Measurements from ENCODE around the gene DNAJB4.
"Not testable (repeated sequence)": the region's sequence is repeated elsewhere in the genome, so short reads cannot be mapped to it uniquely, and the experiment has no call there.

The DNAJB4 gene

DNA sequence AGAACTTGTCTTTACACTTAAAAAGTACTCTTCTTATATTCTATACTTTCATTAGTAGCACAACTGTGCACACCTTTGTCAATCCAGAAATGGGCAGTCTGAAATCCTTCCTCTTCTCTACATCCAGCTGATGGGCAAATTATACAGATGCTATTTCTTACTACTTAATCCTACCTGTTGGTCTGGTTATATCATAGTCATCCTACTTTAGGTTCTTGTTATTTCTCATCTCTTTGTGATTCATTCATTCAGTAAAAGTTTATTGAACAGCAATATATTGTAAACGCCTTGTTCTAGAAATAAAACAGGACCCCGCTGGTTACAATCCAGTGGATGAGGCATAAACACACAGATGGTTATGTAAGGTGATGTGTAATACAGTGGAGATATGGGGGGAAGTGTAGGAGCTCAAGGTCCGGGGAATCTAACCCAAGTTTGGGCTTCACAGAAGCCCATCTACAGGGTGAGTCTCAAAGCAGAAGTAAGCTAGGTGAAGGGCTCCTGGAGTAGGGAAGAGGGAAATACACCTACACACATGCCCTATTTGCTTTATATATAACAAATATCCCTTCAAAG lies 14.0 kb upstream of the DNAJB4 start:
- no peak for DNase-seq (ENCODE audit: low read depth in 3 of 3)

DNA sequence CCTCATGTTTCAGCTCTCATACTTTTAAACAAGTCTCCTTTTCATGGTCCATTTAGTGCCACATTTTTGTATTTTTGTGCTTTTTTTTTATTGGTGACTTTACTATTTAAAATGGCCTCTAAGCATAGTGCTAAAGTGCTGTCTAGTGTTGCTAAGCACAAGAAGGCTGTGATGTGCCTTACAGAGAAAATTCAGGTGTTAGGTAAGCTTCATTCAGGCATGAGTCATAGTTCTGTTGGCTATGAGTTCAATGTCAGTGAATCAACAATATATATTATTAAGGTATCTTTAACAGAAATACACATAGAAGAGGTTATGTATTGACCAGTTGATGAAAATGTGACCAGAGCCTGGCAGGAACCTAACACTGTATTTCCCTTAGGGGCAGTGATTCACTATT lies 13.1 kb upstream of the DNAJB4 start:
- DNase-seq (ENCODE audit: low read depth in 3 of 3): no peak

DNA sequence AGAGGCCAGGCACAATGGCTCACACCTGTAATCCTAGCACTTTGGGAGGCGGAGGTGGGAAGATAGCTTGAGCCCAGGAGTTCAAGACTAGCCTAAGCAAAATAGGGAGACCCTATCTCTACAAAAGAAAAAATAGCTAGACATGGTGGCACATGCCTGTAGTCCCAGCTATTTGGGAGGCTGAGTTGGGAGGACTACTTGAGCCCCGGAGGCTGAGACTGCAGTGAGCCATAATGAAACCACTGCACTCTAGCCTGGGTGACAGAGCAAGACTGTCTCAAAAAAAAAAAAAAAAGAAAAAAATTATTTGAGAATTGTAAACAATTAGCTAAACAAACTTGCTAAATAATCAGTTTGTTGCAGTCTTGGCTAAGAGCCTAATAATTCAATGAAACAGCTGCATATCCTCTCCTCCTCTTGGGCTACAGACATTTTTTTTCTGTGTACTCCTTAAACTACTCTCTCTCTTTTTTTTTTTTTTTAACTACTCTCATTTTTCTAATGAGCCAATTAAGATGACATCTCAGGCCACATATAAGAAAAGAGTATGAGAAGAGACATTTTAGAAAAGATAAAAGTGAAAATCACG lies 10.5 kb upstream of the DNAJB4 start:
- no peak for DNase-seq (ENCODE audit: low read depth in 3 of 3)

DNA sequence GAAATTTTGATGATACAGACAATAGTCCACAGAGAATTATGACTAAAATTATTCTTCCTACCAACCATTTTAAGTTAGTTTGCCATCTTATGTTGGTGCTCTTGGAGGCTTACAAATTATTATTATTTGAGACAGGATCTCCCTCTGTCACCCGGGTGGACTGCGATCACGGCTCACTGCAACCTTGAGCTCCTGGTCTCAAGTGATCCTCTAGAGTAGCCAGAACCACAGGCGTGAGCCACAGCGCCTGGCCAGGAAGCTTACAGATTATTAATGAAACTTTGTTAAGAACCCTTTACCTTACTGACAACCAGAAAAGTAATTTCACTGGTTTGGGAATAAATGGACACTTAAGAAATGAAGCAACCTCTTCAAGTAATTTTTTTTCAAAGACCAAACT lies 8.0 kb upstream of the DNAJB4 start:
- DNase-seq (ENCODE audit: low read depth in 3 of 3): no peak

DNA sequence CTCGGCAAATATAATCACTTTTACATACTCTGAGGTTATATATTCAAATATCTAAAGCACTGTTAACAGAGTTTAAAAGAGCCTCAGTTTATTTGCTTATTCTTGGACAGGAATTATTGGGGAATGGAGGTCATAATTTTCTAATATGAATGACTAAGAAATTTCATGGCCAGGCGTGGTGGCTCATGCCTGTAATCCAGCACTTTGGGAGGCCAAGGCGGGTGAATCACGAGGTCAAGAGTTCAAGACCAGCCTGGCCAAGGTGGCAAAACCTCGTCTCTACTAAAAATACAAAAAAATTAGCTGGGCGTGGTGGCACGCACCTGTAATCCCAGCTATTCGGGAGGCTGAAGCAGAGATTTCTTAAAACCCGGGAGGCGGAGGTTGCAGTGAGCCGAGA lies 4.2 kb upstream of the DNAJB4 start:
- not testable (repeated sequence) for DNase-seq (ENCODE audit: low read depth in 3 of 3)

DNA sequence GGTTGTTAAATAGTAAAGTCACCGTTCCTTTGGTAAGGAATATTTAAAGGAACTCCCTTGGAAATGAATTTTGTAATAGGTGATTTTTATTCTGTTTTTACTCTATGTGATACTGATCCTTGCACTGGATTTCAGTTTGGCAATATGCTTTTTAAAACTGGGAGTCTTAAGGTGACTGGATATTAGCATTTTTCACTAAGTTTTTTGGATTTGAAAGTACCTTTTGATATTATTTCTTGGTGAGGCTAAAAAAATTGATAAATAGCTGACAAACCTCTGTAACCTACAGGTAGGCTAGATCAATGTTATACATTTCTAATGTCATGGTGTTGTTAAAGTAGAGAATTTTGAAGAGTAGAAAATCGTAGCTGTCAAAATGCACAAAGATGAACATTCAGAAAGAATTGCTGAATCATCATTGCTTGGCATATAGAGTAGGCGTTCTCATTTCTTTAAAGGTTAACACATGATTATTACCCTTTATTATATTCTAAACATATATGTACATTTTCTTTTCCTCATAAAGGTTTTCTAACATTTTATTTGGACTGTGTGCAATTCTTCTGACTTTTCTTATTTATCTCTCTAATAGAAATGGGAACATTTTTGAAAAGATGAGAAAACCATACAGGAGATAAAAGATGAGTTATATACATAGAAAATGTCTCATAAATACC lies 1.5 kb upstream of the DNAJB4 start:
- no peak for DNase-seq (ENCODE audit: low read depth in 3 of 3)

DNA sequence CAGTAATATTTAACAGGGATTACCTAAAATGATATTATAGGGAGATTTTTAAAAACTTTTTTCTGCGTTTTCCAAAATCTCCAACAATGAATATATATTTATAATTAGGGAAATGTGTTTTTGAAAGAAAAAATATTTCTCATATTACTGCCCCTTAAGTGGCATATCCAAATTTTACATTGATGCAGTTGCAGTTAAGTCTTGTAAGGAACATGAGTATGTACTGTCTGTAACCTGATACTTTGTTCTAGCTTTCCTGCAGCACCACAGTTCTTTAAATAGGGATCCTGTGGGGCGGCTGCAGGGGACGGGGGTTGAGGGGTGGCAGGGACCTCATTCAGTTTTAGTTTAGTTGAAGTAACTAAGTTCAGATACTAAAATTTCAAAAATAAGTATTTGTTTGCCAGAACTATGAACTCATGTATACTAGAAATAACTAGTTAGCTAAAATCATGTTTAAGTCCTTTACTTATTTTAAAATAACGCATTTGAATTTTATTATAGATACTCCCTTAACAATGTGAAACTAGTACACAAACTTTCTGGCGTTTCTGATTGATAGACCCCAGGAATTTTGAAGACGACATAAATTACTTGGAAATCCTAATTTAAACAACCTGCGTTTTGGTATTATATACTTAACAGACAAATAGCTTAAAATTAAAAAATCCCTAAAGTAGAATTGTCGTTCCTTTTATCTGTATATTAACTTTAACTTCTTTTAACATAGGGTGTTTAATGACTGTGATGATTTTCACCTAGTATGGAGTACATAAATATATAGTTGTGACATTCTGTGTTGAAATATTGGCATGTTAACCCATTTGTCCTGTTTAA lies 639 bp upstream of the DNAJB4 start:
- DNase-seq (ENCODE audit: low read depth in 3 of 3): peak in 1 of 3 donors; percentile 26

DNA sequence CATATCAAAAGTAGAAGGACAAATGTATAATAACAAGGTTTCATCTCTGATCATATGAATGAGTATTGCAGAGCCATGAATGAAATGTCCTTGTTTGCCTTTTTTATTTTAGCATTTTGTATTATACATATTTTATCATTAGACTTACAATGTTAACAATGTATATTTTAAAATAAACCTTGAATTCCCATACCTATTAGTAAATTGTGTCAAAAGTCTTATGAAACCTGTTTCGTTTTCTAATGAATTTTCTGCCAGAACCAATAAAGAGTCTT lies 646 bp downstream of the DNAJB4 start:
- DNase-seq (ENCODE audit: low read depth in 3 of 3): no peak

DNA sequence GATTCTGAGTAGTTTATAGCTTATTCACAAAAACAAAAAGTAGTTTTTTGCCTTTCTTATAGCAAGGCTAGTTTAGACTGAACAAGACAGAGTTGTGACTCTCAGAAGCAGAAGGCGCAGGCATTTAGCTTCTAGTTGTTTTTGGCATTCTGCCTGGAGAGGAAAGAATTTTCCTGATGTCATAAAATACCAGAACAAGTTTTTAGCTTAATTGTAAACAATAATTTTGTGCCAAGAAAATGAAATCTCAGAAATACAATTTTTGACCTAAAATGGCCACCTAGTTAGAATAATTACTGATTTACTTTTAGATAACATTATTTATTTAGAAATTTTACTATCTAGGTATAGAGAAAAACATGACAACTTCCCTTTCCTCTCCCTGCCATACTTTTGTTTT lies 1.0 kb downstream of the DNAJB4 start:
- no peak for DNase-seq (ENCODE audit: low read depth in 3 of 3)

DNA sequence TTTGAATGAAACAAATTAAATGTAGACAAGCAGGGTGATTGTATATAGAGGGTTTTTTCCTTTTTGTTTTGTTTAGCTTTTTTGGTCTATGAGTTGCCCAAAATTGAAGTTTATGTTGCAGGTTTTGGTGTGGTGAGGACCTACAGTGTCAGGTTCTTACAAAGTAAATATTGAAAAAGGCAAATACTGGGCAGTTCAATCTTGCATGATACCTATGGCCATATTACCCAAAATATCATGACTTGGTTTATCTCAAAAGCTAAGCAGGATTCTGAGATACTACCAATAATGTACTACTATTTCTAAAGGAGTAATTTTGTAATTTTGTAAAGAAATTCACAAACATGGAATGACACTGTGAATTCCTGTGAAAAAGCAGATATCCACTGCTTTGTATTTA lies 1.8 kb downstream of the DNAJB4 start:
- DNase-seq (ENCODE audit: low read depth in 3 of 3): no peak

DNA sequence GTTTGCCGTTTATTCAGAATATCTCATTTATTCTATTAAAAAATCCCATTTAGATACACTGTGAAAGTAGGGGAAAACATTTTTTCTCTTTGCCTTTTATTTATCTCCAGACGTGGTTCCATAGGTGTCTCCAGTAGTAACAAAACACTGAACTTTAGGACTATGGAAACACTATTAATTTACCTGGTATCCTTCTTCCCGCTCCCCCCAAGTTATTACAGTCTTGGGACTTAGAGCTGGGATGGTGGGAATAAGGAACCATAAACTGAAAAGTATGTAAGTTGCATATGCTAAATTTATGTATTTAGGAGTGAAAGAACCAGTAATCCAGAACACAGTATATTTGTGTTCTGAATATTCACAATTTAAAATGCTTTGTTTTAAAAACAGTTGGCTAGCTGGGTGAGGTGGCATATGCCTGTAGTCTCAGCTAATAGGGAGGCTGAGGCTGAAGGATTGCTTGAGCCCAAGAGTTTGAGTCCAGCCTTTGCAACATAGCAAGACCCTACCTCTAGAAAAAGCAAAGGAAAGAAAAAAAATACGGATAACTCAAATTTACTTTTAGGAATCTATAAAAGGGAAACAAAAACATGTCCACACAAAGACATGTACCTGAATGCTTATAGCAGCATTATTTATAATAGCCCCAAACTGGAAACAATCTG lies 3.1 kb downstream of the DNAJB4 start:
- DNase-seq (ENCODE audit: low read depth in 3 of 3): no peak

DNA sequence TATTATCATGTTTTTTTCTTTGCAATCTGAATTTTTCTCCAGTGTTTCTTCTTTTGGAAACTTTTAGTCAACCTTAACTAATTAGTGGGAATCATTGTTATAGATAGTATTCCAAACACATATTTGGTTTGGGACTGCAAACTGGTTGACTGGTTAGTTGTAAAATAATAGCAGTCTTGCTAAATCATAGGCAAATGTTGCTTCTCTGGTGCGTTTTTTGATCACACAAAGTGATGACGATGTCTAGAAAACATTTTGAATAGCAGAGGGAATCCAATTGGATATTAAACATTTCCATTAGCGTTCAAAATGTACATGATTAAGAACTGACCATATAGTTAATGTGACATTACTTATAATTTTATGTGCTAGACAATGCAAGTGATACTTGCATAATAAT lies 4.5 kb downstream of the DNAJB4 start:
- DNase-seq (ENCODE audit: low read depth in 3 of 3): no peak

DNA sequence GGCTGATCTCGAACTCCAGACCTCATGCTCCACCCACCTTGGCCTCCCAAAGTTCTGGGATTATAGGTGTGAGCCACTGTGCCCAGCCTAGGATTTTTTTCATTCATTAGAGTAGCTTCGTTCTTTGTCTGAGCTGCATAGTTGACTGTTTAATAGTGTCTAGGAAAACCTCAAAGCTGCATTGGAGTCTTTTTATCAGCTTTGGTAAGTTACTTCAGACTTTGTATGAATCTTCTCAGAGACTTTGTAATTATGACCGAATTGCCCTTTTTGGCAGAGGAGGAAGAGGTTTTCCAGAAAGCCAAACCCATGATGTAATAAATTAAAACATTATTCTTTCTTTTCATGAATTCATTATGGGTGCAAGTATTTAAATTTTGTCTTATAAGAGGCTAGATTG lies 5.1 kb downstream of the DNAJB4 start:
- no peak for DNase-seq (ENCODE audit: low read depth in 3 of 3)

DNA sequence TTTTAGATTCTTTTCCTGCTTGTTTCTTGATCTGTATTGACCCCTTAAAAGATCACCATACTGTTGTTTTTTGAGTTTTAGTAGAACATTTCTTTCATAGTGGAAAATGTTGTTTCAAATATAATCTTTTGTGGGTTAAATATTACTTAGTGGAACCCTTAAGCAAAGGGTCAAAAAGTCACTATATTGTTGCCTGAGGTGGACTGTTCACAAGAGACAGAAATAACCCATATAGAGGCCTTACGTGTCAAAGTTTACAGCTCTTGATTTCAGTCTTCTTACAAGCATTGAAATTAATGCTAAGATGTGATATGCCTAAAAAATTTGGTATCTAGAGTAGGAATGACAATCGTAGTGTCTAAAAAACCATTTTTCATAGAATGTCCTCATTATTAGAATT lies 6.3 kb downstream of the DNAJB4 start:
- no peak for DNase-seq (ENCODE audit: low read depth in 3 of 3)

DNA sequence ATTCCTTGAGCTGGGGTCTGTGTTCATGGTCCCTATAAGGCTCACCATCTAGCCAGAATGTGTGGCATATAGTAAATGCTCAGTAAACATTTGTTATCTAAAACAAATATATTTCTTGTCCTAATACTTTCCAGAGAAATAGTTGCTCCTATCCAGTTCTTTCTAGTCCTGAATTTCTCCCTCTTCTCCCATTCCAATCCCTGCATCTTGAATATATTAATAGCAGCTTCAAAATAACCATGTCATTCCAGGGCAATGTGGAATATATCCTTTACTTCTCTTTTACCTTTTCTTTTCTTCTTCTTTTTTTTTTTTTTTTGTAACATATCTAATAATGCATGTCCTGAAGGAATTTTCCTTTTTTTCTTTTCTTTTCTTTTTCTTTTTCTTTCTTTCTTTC lies 10.4 kb downstream of the DNAJB4 start:
- no peak for DNase-seq (ENCODE audit: low read depth in 3 of 3)

DNA sequence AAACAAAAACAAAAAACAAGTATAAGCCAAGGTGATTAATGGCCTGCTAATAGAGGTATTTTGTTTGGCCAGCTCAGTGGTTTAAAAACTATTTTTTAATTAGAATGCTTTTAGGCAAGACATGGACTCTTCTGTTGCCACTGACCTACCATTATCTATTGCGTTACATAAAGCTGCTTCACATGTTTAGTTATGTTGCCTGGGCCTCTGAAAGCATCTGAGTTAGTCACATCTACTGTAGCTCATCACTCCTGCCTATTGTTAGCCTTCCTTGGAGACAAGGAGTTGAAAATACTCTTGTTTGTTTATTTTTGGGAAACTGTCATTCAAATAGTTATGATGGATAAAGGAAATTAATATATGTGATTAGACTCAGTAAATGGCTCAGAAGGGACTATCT lies 14.3 kb downstream of the DNAJB4 start:
- DNase-seq (ENCODE audit: low read depth in 3 of 3): no peak

DNA sequence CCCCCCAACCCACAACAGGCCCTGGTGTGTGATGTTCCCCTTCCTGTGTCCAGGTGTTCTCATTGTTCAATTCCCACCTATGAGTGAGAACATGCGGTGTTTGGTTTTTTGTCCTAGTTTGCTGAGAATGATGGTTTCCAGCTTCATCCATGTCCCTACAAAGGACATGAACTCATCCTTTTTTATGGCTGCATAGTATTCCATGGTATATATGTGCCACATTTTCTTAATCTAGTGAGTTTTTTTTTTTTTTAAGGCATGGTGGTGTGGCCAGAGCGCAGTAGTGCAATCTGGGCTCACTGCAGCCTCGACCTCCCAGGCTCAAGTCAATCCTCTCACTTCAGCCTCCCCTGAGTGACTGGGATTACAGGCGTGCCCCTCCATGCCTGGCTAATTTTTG lies 16.4 kb downstream of the DNAJB4 start:
- DNase-seq (ENCODE audit: low read depth in 3 of 3): not testable (repeated sequence)

DNA sequence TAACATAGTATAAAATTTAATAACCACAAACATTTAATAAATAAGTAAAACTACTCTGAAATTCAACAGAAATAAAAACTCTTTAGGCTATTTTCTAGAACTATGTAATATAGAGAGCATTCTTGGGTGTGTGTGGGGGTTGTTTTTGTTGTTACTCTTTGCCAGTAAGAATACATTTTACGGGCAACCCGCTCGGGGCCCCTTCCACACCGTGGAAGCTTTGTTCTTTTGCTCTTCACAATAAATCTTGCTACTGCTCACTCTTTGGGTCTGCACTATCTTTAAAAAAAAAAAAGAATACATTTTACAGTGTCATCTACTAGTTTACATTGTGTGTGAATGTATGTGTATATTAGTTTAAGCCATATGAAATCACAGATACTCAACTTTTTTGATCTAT lies 25.1 kb downstream of the DNAJB4 start:
- no peak for DNase-seq (ENCODE audit: low read depth in 3 of 3)

DNA sequence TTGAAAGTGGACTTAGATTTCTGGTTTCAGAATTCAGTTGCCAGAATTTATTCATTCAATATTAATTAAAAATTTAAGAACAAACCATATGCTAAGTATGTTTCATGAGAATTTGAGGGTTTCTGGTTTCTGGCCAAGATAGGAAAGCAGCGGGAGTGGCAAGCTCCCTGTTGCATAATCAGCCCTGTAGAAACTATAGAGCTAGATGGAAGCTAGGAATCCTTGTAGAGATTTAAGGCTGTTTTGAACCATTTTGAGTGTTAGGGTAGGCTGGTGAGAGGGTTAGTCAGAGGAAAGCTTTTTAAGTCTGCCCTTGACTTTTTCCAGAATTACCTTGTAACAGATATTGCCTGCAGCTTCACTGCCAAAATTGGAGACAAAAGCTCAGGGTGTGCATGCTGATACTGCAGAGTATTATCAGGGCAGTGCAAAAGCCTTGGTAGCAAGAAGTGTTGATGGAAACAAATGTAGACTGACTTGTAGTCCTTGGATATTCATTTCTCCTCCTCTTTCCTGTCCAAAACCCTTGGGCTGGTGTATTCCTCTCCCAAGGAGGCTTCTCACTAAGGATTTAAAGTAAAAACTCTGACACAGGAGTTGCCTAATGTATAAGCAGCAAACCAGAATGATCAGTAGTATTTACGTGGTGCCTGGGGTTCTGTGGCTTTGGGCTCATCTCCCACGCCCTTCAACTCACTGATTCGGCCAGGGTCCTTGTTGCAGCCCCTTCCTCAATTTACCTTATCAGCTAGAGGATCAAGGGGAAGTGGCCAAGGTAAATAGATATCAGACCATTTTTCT lies 28.5 kb downstream of the DNAJB4 start:
- no peak for DNase-seq (ENCODE audit: low read depth in 3 of 3)

DNA sequence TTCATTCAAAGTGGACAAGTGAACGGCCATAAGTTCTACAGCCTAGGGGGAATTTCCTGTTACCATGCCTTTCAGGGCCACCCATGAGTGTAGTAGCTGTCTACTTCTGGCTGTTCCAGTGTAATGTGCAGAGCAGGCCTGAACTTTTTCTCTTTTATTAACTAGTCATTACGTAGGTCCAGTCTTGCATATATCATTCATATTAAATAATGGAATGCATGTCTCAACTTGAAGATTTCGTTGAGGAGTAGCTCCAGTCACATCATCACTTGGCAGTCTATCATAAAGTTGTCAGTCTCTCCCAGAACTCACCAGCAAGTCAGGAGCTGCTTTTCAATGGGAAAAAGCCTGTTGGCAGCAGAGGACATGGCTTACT lies 29.0 kb downstream of the DNAJB4 start:
- no peak for DNase-seq (ENCODE audit: low read depth in 3 of 3)

DNA sequence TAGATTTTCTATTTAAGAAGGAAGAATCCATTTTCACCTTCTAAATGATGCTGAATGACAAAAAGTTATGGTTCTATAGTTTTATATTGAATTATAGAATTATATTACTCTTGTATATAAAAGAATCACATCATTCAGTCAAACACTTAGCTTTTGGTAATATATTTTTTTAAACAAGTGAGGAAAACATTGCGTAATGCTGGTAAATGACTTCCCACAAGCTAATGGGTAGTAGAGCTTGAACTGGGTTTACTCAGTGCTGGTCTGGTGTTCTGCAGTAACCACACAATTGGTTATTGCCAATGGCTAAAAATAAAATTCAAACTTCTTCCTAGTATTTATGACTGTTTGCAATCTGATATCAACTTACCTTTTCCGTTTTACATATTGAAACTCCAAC lies 30.4 kb downstream of the DNAJB4 start:
- no peak for DNase-seq (ENCODE audit: low read depth in 3 of 3)

DNA sequence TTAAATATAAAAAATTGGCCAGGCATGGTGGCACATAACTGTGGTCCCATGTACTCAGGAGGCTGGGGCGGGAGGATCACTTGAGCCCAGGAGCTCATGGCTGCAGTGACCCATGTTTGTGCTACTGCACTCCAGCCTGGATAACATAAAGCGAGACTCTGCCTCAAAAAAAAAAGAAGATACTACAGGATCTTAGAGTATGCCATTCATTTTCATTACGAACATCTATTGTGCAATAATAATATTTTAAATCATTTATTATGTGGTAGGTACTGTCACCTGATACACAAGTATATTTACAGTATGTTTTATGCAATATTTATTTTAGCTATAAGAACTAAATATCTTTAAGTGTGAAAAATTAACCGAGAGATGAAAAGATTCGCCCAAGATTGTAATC lies 31.7 kb downstream of the DNAJB4 start:
- no peak for DNase-seq (ENCODE audit: low read depth in 3 of 3)
